Amniotic epithelial cell (primary cell): ENCODE measurements around the gene BATF.

Source experiments
- DNase-seq: peaks from one replicate; pipeline ENCODE4 v3.0.0-alpha.2; 2010; ENCODE audit warnings: low read depth

Gene BATF

DNA sequence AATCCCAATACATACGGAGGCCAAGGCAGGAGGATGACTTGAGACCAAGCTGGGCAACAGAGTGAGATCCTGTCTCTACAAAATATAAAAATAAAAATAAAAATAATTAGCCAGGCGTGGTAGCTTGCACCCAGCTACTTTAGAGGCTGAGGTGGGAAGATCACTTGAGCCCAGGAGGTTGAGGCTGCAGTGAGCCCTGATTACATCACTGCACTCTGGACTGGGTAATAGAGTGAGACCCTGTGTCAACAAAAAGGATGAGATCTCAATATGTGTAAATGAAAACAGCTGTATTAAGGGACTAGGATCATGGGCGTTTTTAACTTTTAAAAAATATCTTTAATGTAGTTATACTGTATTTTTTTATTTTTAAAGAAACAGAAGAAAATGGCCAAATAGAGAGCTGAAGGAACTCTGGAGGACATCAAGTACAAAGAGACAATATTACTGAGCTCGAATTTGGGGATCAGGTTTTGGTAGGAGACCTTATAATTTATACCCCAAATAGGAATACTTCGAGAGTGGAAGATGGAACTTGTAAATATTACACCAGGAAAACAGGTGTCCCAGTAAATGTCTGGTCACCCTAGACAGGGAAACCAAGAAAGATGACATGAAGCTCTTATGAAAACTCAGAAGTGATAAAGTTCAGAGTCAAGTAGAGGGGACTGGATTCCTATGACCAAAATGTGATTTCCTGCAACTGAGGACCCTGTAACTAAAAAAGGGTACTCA is 13.1 kb downstream of the BATF start:
- no peak for DNase-seq

DNA sequence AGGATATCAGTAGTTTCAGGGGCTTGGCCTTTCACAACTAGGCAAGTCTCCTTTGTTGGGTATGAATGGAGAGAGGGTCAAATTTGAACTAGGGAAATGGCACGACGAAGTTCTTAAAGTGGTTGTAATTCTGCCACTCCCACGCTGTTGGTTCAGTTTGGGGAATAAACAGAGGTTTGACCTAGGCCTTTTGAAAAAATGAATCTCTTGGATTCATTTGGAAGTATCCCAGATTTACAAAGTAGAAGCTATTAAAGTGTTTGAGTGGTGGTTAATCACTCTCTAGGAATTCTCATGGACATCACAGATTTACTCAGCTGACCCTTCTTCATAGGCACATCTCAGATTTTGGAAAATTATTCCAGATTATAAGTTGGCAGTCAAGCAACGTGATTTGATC is 14.8 kb downstream of the BATF start:
- no peak for DNase-seq

DNA sequence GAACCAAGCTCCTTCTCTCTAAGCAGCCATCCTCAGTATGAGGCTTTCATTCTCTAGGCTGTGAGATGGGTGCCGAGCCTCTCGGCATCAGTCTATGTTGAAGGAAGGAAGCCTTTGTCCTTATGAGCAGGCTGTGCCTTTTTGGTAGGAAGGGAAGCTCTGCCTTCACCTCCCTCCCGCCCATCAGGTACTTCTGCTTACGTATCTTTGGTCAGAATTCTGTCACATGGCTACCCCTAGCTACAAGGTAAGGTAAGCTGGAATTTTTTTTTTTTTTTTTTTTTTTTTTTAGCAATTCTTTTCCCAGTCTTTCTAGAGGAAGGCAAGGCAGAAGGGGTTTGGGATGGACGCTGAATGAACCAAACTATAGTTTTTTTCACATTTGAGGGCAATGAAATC is 16.9 kb downstream of the BATF start:
- DNase-seq = no peak

DNA sequence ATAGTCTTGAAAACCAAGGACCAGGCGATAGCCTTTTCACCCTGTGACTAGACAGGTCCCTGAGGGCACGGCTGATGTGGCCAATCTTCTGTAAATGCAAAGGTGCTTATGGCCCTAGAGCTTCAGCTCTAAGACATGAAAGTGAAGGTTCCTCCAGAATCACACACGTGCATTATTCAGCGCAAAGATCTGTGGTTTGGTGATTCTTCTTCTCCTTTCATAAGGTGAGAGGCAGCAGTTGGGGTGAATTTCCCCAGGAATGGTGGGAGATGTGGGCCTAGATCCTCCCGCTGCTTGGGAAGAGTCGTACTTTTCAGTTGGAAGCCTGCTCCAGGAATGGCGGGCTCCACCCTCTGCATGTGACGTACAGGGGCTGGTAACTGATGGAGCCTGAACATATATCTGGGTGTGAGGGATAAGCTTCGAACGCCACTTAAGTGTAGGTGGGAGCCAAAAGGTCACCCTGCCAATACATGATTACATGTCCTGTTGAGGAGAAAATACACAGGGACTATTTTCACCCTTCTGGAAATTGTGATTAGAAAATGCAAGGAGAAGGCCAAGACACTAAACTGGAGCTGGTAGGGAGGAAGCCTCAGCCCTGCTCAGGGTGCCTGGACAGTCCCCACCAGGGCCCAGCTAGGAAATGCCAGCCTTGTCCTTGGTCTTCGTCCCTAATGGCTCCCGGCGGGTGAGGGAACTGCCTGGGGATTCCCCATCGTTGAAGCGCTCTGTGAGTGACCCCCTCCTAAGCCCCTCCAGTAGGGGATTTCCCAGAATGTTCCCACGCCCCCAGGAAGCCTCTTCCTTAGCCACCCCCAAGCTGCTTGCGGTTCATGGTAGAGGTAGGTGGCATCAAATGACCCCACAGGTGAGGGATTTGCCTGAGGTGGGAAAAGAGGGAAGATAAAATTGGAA is 17.6 kb downstream of the BATF start:
- no peak for DNase-seq

DNA sequence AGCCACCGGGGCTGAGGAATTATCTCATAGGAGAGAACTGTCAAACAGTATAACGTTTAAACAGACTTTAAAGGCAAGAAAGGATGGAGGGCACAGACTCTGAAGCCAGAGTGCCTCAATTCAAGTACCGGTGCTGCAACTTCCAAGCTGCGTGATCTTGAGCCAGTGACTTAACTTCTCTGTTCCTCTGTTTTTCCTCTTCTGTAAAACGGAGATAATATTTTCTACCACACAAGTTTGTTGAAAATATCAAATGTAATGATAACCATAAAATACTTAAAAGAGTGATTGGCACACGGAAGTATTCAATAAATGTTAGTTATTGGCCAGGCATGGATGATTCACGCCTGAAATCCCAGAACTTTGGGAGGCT is 18.2 kb downstream of the BATF start:
- DNase-seq = no peak

DNA sequence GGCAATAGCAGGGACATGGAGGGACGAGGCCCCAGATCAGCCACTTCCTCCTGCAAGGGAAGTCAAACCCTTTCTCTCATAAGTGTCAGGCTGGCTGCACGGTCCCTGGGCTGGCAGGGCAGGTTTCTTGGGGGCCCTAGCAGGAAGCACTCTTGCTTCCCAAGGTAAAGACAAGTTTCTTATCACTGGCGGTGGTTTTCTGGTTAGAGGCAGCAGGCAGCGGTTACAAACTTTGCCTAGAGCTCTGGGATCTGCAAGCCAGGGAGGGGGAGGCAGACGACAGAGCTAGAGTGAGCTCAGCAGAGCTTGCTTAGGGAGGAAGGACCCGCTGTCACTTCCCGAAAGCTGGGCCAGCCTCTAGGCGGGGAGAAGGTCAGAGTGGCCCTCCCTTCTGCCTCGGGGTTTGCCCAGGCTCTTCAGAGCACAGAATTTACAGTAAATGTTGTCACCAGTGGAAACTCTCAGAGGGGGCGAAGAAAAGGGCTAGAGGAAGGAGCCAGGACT is 20.4 kb downstream of the BATF start:
- peak; percentile 74 for DNase-seq

DNA sequence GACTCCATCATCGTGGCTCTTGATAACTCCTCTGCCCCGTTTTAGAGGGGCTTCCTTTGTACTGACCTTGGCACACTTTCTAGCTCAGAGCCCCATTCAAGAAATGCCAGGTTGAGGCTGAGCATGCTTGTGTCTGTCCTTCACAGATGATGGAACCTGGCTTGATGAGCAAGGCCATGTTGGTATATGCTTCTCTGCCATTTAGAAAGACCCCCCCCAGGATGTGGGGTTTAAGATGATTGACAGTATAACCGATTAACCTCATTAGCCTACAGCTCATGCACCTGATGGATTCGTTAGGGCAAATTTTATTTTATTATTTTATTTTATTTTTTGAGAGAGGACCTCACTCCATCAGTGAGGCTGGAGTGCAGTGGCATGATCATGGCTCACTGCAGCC is 21.0 kb downstream of the BATF start:
- no peak for DNase-seq

DNA sequence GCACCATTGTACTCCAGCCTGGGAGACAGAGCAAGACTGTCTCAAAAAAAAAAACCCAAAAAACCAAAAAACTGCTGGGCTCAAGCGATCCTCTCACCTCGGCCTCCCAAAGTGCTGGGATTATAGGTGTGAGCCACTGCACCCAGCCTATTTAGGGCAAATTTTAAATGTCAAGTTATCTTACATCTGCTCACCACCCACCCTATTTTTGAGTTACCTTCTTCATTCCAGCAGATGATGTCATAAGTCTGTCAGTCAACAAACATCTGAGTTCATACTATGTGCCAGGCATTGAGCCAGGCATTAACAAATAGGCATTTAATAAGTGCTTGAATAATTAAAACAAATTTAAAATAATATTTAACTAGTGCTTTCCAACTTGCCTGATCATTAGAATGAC is 21.5 kb downstream of the BATF start:
- no peak for DNase-seq

DNA sequence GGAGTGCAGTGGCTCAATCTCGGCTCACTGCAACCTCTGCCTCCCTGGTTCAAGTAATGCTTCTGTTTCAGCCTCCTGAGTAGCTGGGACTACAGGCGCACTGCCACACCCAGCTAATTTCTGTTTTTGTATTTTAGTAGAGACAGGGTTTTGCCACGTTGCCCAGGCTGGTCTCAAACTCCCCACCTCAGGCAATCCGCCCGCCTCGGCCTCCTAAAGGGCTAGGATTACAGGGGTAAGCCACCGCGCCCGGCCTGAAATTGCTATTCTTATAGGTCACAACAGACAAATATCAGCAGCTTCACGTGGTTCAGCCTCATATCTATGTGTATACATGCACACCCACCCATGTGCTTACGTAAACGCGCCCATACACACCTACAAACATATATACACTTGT is 23.6 kb downstream of the BATF start:
- no peak for DNase-seq

DNA sequence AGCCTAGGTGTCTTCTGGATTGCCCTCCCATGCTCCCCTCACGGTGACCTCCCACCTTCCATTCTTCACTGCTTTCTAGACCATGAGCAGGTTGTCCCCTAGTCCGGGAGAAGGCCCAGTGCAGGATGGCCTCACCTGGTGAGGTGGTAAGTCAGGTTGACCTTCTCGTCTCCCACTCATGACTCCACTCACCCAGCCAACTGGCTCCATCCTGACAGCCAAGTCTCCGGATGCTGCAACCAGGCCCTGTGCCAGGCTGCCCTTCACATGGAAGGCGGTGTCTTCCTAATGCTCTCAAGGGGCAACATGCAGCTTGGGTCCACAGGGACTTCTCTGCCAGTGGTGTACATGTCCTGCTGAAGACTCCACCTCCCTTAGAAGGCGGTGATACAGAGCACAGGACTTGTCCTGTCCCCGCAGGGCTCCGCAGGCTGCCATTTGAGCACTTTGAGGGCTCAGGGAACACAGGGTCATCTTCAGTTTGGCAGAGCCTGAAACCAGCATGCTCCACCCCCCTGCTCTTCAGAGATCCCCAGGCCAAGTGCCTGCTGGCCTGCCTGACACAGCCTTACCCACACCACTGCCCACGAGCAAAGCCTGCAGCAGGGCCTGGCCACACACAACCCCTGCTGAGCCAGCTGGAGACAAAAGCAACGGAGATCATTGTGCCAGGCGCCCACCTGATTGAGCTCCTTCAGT is 25.4 kb downstream of the BATF start:
- DNase-seq = no peak

DNA sequence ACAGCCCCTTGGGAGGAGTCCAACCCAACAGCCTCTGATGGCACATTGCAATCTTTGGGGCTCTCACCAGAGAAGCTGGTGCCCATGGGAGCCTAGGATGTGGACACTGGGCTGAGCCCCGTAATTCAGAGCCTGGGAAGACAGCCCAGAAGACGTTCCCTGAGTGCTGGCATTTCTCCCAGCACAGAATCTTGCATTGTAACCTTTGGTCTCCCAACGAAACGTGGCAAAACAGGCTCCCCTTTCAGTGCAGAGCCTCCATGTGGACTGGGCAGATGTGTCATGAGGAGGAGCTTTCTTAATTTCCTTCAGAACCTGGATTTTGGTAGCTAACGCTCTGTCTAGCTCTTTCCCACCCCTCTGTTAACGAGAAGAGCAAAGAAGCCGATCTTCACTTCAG is 26.3 kb downstream of the BATF start:
- DNase-seq = peak; percentile 68

DNA sequence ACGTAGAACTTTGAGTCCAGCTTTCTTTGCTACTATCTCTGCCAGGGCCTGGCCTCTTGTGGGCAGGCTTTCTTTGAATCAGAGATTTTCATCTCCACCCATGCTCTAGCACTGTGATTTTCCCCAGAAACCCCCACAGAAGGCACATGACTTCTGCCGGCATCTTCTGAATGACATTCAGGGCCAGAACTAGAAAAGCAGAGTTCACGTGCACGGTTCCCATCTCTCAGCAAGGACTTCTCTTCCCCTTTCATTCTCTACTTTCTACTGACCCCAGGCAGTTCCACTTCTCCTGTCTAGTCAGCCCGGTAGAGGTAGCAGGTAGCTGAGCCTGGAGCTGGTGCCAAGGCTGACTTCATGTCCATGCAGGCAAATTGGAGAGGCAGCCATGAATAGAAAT is 26.9 kb downstream of the BATF start:
- no peak for DNase-seq

DNA sequence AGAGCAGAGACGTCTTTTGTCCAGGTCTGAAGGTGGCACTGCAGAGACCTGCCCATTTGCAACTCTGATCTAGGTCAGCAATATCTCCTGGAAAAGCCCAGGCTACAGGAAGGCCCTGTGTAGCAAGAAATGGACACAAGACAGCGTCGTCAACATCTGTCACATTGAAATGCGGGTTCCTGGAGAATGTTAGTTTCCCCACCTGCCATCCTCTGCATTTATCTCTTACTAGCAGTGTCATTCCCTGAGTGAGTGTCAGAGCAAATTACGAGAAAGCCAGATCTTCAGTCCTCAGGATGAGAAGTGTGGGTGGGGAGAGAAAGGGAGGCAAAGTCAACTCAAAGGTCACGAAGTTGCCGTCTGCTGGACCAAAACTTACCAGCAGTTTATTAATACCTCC is 28.8 kb downstream of the BATF start:
- DNase-seq = no peak

DNA sequence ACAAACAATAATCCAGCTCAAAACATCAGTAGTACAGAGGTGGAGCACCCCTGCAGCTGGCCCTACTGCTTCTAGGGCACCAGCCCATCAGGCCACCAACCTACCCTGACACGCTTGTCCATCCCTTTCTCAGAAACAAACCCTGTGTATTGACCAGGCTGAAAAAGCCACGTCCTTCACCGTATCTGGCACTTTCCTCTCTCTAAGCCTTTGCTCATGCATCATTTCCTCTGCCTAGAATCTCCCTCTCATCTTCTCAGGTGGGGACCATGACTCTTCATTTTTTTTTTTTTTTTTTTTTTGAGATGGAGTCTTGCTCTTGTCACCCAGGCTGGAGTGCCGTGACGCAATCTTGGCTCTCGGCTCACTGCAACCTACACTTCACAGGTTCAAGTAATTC is 30.9 kb downstream of the BATF start:
- no peak for DNase-seq

DNA sequence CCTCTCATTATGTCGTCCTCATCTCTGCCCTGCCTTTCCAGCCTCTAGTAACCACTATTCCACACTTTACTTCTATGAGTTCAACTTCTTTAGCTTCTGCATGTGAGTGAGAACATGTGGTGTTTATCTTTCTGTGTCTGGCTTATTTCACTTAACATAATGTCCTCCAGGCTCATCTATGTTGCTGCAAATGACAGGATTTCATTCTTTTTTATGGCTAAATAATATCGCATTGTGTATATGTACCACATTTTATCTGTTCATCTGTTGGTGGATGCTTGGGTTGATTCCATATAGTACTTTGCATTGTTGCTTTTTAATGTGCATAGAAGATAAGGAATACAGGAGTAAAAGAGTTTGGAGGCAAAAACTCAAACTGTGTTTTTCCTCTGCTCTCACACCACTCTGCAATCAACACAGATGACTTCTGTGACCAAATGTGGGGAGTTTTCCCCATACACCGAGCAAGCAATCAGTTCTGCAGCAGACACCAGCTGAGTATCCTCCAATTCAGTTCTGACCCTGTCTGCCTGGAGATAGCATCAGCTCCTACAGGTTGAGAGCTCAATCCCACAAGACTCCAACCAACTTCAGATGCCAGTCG is 31.6 kb downstream of the BATF start:
- no peak for DNase-seq

DNA sequence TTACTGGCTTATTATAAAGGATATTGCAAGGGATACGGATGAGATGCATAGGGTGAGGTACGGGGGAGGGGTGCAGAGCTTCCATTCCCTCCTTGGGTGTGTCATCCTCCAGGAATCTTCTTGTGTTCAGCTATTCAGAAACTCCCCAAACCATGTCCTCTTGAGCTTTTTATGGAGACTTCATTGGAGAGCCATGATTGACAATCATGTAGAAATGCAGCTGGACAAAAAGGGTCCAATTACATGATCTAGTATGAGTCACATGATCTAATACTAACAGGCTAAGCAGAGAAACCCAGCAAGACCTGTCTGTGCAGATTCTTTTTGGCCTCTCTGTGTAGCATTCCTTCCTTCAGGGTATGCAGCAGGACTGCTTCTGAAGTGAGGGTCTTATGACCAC is 32.2 kb downstream of the BATF start:
- peak; percentile 49 for DNase-seq

DNA sequence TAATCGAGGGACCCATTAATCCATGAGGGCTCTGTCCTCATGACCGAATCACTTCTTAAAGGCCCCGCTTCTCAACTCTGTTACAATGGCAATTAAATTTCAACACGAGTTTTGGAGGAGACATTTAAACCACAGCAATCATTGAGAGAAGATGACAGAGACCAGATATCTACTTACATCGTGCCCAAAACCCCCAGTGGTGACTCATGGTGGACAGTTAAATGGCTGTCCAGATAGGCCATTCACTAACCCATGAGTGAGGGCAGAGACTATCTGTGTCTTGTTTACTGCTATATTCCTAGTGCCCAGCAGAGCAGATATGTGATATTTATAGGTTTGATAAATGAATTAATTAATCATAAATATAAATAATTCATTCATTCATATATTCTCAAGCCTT is 36.2 kb downstream of the BATF start:
- DNase-seq = peak; percentile 38

DNA sequence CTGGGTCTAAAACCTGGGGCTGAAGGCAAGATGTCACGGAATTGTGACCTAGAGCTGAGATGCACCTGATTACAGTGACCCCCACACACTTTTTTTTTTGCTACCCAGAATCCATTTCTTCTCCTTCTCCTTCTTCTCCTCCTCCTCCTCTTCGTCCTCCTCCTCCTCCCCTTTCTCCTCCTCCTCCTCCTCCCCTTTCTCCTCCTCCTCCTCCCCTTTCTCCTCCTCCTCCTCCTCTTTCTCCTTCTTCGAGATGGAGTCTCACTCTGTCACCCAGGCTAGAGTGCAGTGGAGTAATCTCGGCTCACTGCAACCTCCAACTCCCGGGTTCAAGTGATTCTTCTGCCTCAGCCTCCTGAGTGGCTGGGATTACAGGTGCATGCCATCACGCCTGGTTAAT is 36.8 kb downstream of the BATF start:
- DNase-seq = no peak

DNA sequence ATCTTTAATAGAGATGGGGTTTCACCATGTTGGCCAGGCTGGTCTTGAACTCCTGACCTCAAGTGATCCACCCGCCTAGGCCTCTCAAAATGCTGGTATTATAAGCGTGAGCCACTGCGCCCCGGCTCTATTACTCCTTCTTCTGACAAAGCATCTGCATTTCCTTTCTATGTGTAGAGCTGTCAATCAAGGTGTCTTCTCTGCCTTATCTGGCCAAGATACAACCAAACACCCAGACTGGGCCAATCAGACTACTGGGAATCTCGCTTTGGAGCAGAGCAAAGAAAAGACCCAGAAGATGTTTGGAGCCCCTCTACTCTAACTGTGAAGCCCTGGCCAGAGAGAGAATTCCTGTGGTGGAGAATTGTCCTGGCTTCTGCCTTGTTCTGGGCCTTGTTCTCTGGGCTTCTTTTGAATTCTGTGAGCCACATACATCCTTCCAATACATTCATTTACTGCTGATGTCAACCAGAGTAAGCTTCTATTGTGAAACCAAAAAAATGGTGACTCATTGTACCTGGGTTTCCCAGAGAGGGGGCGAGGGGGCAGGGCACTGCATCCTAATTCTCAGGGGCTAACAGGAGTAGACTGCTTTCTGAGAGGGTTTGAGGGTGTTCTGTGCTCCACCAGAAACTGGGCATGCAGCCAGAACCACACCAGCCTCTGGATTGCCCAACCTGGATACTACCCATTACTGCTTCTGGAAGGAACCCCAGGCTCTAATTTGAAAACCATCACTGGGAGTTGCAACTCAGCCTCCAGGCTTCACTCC is 37.4 kb downstream of the BATF start:
- peak; percentile 92 for DNase-seq

DNA sequence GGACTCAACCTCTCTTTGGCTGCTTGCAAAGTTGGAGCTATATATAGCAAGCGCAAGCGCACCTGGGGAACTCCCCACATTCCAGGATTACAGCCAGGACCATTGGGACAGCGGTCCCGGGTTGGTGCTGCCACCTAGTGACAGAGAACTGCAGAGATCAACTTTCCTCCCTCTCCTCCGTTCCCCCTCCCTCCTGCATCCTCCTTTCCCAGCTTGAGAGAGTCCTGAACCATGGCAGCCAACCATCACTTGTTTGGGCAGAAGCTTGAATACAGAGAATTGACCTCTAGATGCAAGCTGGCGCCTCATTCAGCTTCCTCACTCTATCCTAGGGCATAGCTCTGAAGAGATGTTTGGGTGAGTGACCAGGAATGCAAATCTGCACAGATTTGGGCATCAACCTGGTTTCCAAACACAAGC is 38.8 kb downstream of the BATF start:
- peak; percentile 81 for DNase-seq

DNA sequence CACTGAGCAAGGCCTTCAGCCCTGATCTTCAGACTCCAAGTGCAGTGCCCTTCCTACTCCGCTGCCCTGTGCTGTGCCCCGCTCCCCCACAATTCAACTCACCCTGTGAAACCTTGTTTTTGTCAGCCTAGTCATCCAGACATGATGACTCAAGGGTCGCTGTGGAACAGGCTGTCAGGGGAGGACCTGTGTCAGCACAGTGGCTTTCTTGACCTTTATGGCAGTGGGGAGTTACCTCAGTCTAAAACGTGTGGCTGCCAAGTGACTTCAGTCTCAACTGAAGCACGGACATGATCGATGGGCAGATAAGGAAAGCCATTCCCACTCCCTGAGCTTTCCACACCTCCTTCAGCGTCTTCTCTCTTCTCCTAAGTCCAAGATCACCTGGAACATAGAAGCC is 39.8 kb downstream of the BATF start:
- DNase-seq = no peak

DNA sequence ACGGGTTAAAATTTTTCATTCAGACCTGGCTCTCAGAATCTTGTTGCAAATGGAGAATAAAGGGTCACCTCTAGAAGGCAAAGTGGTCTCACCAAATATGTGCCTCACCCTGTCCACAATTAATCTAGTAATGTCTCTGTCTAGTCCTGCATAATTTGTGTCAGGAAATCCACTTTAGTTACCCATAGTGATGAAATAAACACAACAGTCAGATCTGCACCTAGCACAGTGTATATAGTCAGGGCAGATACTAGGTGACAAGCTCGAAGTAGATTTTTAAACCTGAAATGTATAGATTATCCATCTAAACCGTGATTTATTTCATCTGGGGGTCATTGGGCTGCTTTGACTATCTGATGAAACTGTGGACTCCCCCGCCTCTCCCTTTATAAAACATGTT is 40.2 kb downstream of the BATF start:
- DNase-seq = no peak
